ENCODE data around the gene PCLAF. TPM values are rescaled to one million over a fixed set of nuclear protein-coding genes. Genes with fewer than 3 reads are reported as not detected.
A peak's percentile ranks its signal among the peaks of the same experiment; 100 is the strongest.

PCLAF gene
- total and polyA plus RNA-seq, 2 of the 4 experiments (the other 2 are of a cell fraction), result 12.9 to 60.5 TPM

DNA sequence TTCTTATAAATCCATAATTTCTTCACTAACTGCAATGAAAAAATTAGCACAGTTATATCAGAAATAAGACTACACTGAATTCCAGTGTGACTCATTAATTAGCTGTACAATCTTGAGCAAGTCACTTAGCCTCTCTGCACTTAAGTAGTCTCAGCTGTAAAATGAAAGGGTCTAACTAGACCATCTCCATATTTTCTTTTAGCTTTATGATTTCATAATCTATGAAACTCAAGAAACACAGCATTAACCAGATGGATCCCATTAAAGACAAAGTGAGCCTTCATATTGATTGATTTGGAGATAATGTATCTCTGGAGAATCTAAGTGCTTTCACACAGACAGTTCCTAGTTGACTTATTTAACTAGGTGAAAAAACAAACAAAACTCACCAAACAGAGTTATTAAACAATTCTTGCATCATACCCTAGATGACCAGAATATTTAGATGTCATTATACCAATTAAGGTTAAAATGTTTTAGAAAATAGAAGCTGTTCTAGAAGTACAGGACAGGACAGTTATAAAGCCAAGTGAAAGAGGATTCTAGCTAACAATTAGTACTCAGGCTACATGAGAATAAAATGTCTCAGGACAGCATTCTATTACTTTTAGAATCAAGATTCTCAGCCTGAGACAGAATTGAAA, 36.5 kb downstream of the PCLAF start:
- Histone ChIP-seq H3K27me3 (ENCODE audit: control insufficient read depth, insufficient read depth, low read length) (no peaks in the 10 kb centered on the region), H2BK20ac (ENCODE audit: low read depth, low read length) (no peak overlapping the region), H3K4me3 (ENCODE audit: insufficient read depth, low read depth, low read length) (no peak overlapping the region), H3K9ac (ENCODE audit: low read depth, low read length) (peak overlapping the region; percentile 33; the same call in 1 of the 2 replicates), H4K91ac (ENCODE audit: insufficient read depth, low read depth, low read length) (no peak overlapping the region), H2BK5ac (ENCODE audit: low read depth, low read length, poor library complexity, severe bottlenecking) (peak overlapping the region; percentile 25), H4K20me1 (ENCODE audit: insufficient read depth, low read length) (peaks cover 18% of the 10 kb centered on the region; the same call in 1 of the 2 replicates), H2AK9ac (replicated peaks; ENCODE audit: low read depth, low read length, poor library complexity) (no peak overlapping the region), H2BK120ac (ENCODE audit: low read depth, low read length) (no peak overlapping the region), H2AFZ (replicated peaks; ENCODE audit: low read length, poor library complexity) (no peak overlapping the region), H3K36me3 (ENCODE audit: control insufficient read depth, insufficient read depth, low read length) (peaks cover 4% of the 10 kb centered on the region; the same call in 1 of the 2 replicates), H2BK15ac (ENCODE audit: low read depth, low read length) (no peak overlapping the region), H3K79me1 (ENCODE audit: low read depth in 1 of 2, low read length in 2 of 2) (peaks cover 24 to 63% of the 10 kb centered on the region in 2 experiments), H3K9me3 (ENCODE audit: control insufficient read depth, insufficient read depth, low read length) (no peaks in the 10 kb centered on the region), H3K14ac (replicated peaks; ENCODE audit: low read depth, low read length) (no peak overlapping the region), H3K18ac (ENCODE audit: low read depth, low read length) (peak overlapping the region; percentile 54), H3K27ac (ENCODE audit: insufficient read depth, low read length) (peak overlapping the region; percentile 49; the same call in 1 of the 2 replicates), H4K8ac (ENCODE audit: low read depth in 2 of 2, low read length in 2 of 2) (no peak overlapping the region; a peak in 1 of 4 replicates), H2AK5ac (ENCODE audit: low read depth, low read length) (no peak overlapping the region), H3K56ac (ENCODE audit: extremely low read depth, insufficient read depth, low read length) (no peak overlapping the region), H4K5ac (ENCODE audit: low read depth, low read length) (no peak overlapping the region; the same call in 1 of the 2 replicates), H3K4me2 (ENCODE audit: low read depth, low read length) (peak overlapping the region; percentile 59; the same call in 1 of the 2 replicates), H3K4me1 (ENCODE audit: control insufficient read depth, insufficient read depth, low read length) (peaks cover 11% of the 10 kb centered on the region), H3K4ac (ENCODE audit: low read depth, low read length) (no peak overlapping the region), H3K9me1 (ENCODE audit: insufficient read depth, low read length) (peaks cover 7% of the 10 kb centered on the region; the same call in 1 of the 2 replicates), H3K23ac (ENCODE audit: low read depth, low read length) (0 out of 2 replicates have a peak overlapping the region, but pooled peaks have one; percentile 40)
- BruUV-seq (replicated peaks), result no TSS peak
- ChIA-PET CTCF (interaction anchor here (0.5 to 1.1 kb wide), 2 partner anchors 110 to 1245 kb away, joined by 3 read pairs; no protein-coding TSS in a partner anchor), POLR2A (ENCODE audit: unreplicated experiment) (interaction anchor here (0.6 kb wide), 1 partner anchor 13 kb away, joined by 3 read pairs; no protein-coding TSS in a partner anchor)
- in situ Hi-C loops (cut with MboI; ENCODE audit: low sequenced_read_pairs) (no loop called here), intact Hi-C loops (cut with micrococcal nuclease) (loop anchor here (5.0 to 10.0 kb wide), 2 partner anchors 32 to 60 kb away; no protein-coding TSS in a partner anchor), dilution Hi-C loops (cut with HindIII; ENCODE audit: low sequenced_read_pairs, unreplicated experiment) (no loop called here)
- peak; percentile 27; the same call in 1 of the 2 replicates for ATAC-seq (ENCODE audit: low read depth)
- TF ChIP-seq BHLHE40 (IDR thresholded peaks at IDR 0.05; ENCODE audit: low read depth, low read length) (no peak), CEBPB (IDR thresholded peaks at IDR 0.05; ENCODE audit: low read depth, low read length) (peak; percentile 63), MAFK (IDR thresholded peaks at IDR 0.05; ENCODE audit: low read depth, low read length) (no peak), RFX5 (IDR thresholded peaks at IDR 0.05; ENCODE audit: low read depth, low read length) (no peak)
- TF ChIP-seq, protein P1, sequence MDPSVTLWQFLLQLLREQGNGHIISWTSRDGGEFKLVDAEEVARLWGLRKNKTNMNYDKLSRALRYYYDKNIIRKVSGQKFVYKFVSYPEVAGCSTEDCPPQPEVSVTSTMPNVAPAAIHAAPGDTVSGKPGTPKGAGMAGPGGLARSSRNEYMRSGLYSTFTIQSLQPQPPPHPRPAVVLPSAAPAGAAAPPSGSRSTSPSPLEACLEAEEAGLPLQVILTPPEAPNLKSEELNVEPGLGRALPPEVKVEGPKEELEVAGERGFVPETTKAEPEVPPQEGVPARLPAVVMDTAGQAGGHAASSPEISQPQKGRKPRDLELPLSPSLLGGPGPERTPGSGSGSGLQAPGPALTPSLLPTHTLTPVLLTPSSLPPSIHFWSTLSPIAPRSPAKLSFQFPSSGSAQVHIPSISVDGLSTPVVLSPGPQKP (IDR thresholded peaks at IDR 0.05; ENCODE audit: borderline replicate concordance, low read depth, low read length), result no peak
- TF ChIP-seq, protein P2, sequence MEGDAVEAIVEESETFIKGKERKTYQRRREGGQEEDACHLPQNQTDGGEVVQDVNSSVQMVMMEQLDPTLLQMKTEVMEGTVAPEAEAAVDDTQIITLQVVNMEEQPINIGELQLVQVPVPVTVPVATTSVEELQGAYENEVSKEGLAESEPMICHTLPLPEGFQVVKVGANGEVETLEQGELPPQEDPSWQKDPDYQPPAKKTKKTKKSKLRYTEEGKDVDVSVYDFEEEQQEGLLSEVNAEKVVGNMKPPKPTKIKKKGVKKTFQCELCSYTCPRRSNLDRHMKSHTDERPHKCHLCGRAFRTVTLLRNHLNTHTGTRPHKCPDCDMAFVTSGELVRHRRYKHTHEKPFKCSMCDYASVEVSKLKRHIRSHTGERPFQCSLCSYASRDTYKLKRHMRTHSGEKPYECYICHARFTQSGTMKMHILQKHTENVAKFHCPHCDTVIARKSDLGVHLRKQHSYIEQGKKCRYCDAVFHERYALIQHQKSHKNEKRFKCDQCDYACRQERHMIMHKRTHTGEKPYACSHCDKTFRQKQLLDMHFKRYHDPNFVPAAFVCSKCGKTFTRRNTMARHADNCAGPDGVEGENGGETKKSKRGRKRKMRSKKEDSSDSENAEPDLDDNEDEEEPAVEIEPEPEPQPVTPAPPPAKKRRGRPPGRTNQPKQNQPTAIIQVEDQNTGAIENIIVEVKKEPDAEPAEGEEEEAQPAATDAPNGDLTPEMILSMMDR (conservative IDR thresholded peaks at IDR 0.05; ENCODE audit: low read depth, low read length), result no peak
- peak; percentile 26 for DNase-seq
